HepG2 (cell line): ENCODE results near the gene ABCA2. TPM values are rescaled to one million over a fixed set of nuclear protein-coding genes. Genes with fewer than 3 reads are reported as not detected.

Experiments used
- AKAP8 ChIP-seq: sonication (generic); formaldehyde crosslinking; IDR thresholded peaks from 2 replicates; pipeline ENCODE4 v1.5.1; 2020; ENCODE audit warnings: mild to moderate bottlenecking, missing genetic modification reagents
- ATM ChIP-seq: fragments of 450-650 bp; IDR thresholded peaks from 2 replicates; pipeline ENCODE4 v1.7.1; 2017; ENCODE audit warnings: mild to moderate bottlenecking, borderline replicate concordance
- CERS6 ChIP-seq: sonication (generic); formaldehyde crosslinking; IDR thresholded peaks from 2 replicates; pipeline ENCODE4 v1.5.0; 2020; ENCODE audit warnings: missing genetic modification reagents
- IRF2 ChIP-seq: IDR thresholded peaks from 2 replicates; pipeline ENCODE4 v1.6.1; 2018; ENCODE audit warnings: missing genetic modification reagents, missing compliant biosample characterization
- MBNL3 ChIP-seq: fragments of 250-450 bp; sonication (Bioruptor Pico); conservative IDR thresholded peaks from 2 replicates; pipeline ENCODE4 v1.8.0; 2022; ENCODE audit warnings: mild to moderate bottlenecking, inconsistent platforms
- MTA3 ChIP-seq: sonication (generic); formaldehyde crosslinking; IDR thresholded peaks from 2 replicates; pipeline ENCODE4 v1.4.0; 2020; ENCODE audit warnings: missing genetic modification reagents
- NCOA5 ChIP-seq: sonication (generic); formaldehyde crosslinking; IDR thresholded peaks from 2 replicates; pipeline ENCODE4 v1.4.0; 2020; ENCODE audit warnings: missing genetic modification reagents
- NR2F6 ChIP-seq, 2 experiments: IDR thresholded peaks; 2 replicates each; pipeline ENCODE4 v1.6.1; 2016; ENCODE audit warnings: antibody characterized with exemption in 1 of 2, mild to moderate bottlenecking in 1 of 2
- SAP130 ChIP-seq: IDR thresholded peaks from 2 replicates; pipeline ENCODE4 v1.6.1; 2016; ENCODE audit warnings: low read depth
- ZBTB7B ChIP-seq: sonication (generic); formaldehyde crosslinking; IDR thresholded peaks from 2 replicates; pipeline ENCODE4 v1.4.0; 2020; ENCODE audit warnings: missing genetic modification reagents
- ZIK1 ChIP-seq: sonication (generic); formaldehyde crosslinking; IDR thresholded peaks from 2 replicates; pipeline ENCODE4 v1.5.0; 2020; ENCODE audit warnings: mild to moderate bottlenecking, low read depth, missing genetic modification reagents, borderline replicate concordance
- ZKSCAN5 ChIP-seq: sonication (generic); formaldehyde crosslinking; IDR thresholded peaks from 2 replicates; pipeline ENCODE4 v1.5.1; 2020; ENCODE audit warnings: mild to moderate bottlenecking, missing genetic modification reagents
- ZNF350 ChIP-seq: sonication (generic); formaldehyde crosslinking; IDR thresholded peaks from 2 replicates; pipeline ENCODE4 v1.4.0; 2020; ENCODE audit warnings: mild to moderate bottlenecking, low read depth, missing genetic modification reagents, borderline replicate concordance
- ZNF407 ChIP-seq: sonication (generic); formaldehyde crosslinking; IDR thresholded peaks from one replicate; pipeline ENCODE4 v1.5.1; 2020; ENCODE audit warnings: mild to moderate bottlenecking, missing genetic modification reagents; ENCODE audit errors: not compliant biosample characterization
- polyA plus RNA-seq, 8 experiments: library from polyadenylated mRNA; depleted of rRNA in 3 of 8; stranded (reverse) in 7 of 8; unstranded in 1 of 8; fragments of >200 nt; fragmentation: Illumina TruSeq in 4 of 8; extraction: Trizol in 4 of 8; gene quantifications; 2 replicates each; pipeline versions ENCODE4 v1.2.1 to v1.2.3, GENCODE V29; 2011 to 2016; ENCODE audit warnings: low read depth in 4 of 8, missing spikeins in 1 of 8, mixed read lengths in 1 of 8; ENCODE audit not compliant: insufficient read depth in 1 of 8
- total RNA-seq, 5 experiments: library from RNA; depleted of rRNA; stranded (reverse); fragments of >200 nt; fragmentation: Illumina TruSeq; extraction: Trizol; gene quantifications; 2 replicates each; pipeline ENCODE4 v1.2.3, GENCODE V29; 2016; ENCODE audit warnings: low read depth in 1 of 5
- TF ChIP-seq, protein P1 (sequence below): sonication (generic); formaldehyde crosslinking; IDR thresholded peaks from 2 replicates; pipeline ENCODE4 v1.8.0; 2022; ENCODE audit warnings: mild to moderate bottlenecking, missing genetic modification reagents; ENCODE audit not compliant: insufficient replicate concordance
- TF ChIP-seq, protein P2 (sequence below): sonication (generic); formaldehyde crosslinking; conservative IDR thresholded peaks from 2 replicates; pipeline ENCODE4 v1.8.1; 2023; ENCODE audit warnings: missing genetic modification reagents

ABCA2 gene
- total and polyA plus RNA-seq, 2 of the 13 experiments (the other 11 are each of a cell fraction or from before 2014, with no cell fraction given), result 2.9 to 19.2 TPM

DNA sequence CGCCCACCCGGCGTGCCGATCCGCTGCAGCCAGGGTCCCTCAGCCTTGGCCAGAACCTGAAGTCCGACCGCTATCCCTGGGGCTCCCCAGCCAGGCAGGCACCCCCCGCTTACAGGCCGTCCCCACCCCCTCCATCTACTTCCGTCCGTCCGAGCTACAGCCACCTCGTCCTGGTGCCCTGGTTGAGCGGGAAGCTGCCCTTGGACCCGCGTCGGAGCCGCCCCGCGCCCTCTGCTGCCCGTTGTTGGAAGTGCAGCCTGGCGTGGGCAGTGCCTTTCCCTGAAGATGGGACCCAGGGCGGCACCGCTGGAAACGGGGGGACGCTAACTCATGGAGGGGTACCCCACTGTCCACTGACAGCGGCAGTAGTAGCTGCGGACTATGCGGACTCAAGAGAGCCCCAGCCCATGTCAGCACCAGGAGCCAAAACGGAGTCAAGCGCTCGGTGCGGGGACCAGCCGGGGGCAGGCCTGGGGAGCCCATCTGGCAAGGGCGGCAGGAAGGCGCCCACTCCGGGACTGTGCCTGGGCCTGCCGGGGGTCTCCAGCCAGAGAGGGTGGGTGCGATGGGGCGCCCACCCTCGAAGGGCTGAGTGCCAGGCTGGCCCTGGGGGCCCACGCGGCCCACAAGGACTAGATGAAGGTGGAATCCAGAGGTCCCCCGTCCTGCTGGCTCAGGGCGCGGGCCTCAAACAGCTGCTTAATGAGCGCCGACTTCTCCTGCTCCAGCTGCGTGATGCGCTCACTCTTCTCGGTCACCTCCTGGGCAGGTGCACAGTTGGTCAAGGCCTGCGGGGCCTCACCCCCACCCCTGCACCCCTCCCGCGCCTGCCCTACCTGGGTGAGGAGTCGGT, 36.2 kb upstream of the ABCA2 start (continued):
- TF ChIP-seq ZNF407 (CRISPR knock-in tag) (no peak), CERS6 (CRISPR knock-in tag) (no peak), ZIK1 (CRISPR knock-in tag) (no peak), MTA3 (no peak), AKAP8 (CRISPR knock-in tag) (no peak), NCOA5 (CRISPR knock-in tag) (no peak), ZBTB7B (CRISPR knock-in tag) (peak; percentile 49; the same call in 1 of the 2 replicates), MBNL3 (CRISPR knock-in tag) (no peak), SAP130 (CRISPR knock-in tag) (peak; percentile 55), ZNF350 (CRISPR knock-in tag) (peak; percentile 45; the same call in 1 of the 2 replicates), ZKSCAN5 (CRISPR knock-in tag) (no peak), NR2F6 (IDR thresholded peaks at IDR 0.05) (no peak), NR2F6 (CRISPR knock-in tag; IDR thresholded peaks at IDR 0.05) (0 out of 2 replicates have a peak, but pooled peaks have one; percentile 45), ATM (no peak), IRF2 (CRISPR knock-in tag) (no peak)
- TF ChIP-seq, protein P1, sequence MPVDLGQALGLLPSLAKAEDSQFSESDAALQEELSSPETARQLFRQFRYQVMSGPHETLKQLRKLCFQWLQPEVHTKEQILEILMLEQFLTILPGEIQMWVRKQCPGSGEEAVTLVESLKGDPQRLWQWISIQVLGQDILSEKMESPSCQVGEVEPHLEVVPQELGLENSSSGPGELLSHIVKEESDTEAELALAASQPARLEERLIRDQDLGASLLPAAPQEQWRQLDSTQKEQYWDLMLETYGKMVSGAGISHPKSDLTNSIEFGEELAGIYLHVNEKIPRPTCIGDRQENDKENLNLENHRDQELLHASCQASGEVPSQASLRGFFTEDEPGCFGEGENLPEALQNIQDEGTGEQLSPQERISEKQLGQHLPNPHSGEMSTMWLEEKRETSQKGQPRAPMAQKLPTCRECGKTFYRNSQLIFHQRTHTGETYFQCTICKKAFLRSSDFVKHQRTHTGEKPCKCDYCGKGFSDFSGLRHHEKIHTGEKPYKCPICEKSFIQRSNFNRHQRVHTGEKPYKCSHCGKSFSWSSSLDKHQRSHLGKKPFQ (CRISPR knock-in tag), result no peak
- TF ChIP-seq, protein P2, sequence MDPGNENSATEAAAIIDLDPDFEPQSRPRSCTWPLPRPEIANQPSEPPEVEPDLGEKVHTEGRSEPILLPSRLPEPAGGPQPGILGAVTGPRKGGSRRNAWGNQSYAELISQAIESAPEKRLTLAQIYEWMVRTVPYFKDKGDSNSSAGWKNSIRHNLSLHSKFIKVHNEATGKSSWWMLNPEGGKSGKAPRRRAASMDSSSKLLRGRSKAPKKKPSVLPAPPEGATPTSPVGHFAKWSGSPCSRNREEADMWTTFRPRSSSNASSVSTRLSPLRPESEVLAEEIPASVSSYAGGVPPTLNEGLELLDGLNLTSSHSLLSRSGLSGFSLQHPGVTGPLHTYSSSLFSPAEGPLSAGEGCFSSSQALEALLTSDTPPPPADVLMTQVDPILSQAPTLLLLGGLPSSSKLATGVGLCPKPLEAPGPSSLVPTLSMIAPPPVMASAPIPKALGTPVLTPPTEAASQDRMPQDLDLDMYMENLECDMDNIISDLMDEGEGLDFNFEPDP (CRISPR knock-in tag), result no peak
